Activated naive CD8-positive, alpha-beta T cell (primary cell): ENCODE data around the gene NAV2.
"Not testable (repeated sequence)": the region's sequence is repeated elsewhere in the genome, so short reads cannot be mapped to it uniquely, and the experiment has no call there.

Experiments used
- H3K27ac Mint-ChIP-seq: one replicate; pipeline ENCODE4 v1.8.0; 2021; ENCODE audit warnings: mixed read lengths
- H3K27me3 Mint-ChIP-seq: one replicate; pipeline ENCODE4 v1.8.0; 2021; ENCODE audit warnings: mixed read lengths
- H3K36me3 Mint-ChIP-seq: one replicate; pipeline ENCODE4 v1.8.0; 2021; ENCODE audit warnings: mixed read lengths
- H3K4me1 Mint-ChIP-seq: one replicate; pipeline ENCODE4 v1.8.0; 2021; ENCODE audit warnings: low read depth, mixed read lengths
- H3K4me3 Mint-ChIP-seq: one replicate; pipeline ENCODE4 v1.8.0; 2021; ENCODE audit warnings: mild to moderate bottlenecking, mixed read lengths
- H3K9me3 Mint-ChIP-seq: one replicate; pipeline ENCODE4 v1.8.0; 2021; ENCODE audit warnings: low read depth, mixed read lengths

The NAV2 gene

DNA sequence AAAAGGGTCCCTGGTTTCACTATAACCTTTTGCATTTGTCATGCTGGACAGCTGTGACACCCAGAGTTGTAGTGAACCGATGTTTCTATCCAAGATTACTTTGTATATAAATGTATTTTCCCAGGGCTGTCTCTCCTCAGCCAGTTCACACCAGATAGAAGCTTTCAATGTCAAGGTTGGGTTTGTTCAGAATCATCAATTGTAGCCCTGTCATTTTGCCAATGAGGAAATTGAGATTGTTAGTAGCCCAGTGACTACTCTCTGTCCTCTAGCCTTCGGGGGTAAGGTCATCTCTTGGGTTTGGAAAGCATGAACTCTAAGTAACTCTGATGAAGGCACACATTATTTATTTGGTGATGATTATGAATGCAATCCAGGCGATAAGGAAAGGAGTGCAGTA is 282.0 kb downstream of the NAV2 start:
- no peaks in the 10 kb centered on the region for H3K27me3 Mint-ChIP-seq
- no peaks in the 10 kb centered on the region for H3K36me3 Mint-ChIP-seq
- H3K4me3 Mint-ChIP-seq: no peak overlapping the region
- H3K27ac Mint-ChIP-seq: no peak overlapping the region
- no peaks in the 10 kb centered on the region for H3K9me3 Mint-ChIP-seq
- H3K4me1 Mint-ChIP-seq: no peaks in the 10 kb centered on the region

DNA sequence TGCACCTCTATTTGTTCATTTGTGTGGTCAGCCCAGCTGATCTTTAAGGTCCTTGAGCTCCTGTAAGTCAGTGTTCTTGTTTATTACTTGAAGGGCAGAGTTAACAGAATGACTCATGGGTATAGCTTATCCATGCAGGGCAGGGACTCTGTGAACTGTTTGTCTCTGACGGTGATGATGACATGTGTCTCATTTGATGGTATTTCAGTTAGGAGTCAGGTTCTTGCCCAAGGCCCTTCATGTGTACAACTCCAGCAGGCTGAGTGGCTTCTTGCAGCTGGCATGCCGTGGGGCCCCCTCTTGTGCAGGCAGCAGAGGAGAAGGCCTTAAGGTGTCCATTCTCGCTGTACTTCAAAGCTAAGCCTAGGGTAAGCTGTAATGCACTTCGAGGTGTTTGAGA is 282.5 kb downstream of the NAV2 start:
- Mint-ChIP-seq H3K27ac (no peak overlapping the region), H3K27me3 (no peaks in the 10 kb centered on the region), H3K36me3 (no peaks in the 10 kb centered on the region), H3K4me1 (no peaks in the 10 kb centered on the region), H3K9me3 (no peaks in the 10 kb centered on the region), H3K4me3 (no peak overlapping the region)

DNA sequence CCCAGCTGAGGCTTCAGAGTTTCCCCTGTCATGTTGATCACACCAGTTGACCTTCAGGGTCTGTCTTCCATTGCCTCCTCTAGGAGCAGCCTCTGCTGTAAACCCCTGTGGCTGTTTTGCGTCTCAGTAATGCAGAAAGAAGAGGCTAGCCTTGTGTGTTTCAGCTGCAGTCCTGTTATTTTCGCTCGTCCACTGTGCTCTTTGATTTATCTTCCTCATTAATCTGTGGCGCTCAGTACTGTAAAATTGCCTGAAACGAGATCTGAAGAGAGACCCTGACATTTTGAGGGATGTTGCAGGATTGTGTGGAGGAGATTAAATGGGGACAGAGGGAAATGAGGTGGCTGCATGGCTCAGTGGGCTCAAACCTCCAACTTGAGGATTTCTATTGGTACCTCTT is 283.9 kb downstream of the NAV2 start:
- H3K27ac Mint-ChIP-seq: no peak overlapping the region
- no peaks in the 10 kb centered on the region for H3K27me3 Mint-ChIP-seq
- H3K4me1 Mint-ChIP-seq: no peaks in the 10 kb centered on the region
- no peaks in the 10 kb centered on the region for H3K36me3 Mint-ChIP-seq
- H3K9me3 Mint-ChIP-seq: no peaks in the 10 kb centered on the region
- no peak overlapping the region for H3K4me3 Mint-ChIP-seq

DNA sequence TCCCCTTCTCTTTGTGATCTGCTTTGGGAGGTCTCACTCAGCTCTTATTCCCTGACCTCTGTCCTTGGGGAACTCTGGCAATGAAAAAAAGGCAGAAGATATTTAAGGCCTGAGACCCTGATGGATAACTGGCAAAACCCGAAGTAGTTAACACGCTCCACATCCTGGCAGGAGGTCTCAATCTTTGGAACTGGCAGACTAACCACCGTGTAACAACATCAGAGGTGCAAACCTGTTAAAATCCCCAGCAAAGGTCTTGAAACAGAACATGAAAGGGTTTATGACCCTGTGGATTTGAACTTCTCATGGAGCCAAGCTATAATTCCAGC is 287.3 kb downstream of the NAV2 start:
- Mint-ChIP-seq H3K9me3 (no peaks in the 10 kb centered on the region), H3K4me3 (no peak overlapping the region), H3K27ac (no peak overlapping the region), H3K27me3 (no peaks in the 10 kb centered on the region), H3K36me3 (no peaks in the 10 kb centered on the region), H3K4me1 (no peaks in the 10 kb centered on the region)

DNA sequence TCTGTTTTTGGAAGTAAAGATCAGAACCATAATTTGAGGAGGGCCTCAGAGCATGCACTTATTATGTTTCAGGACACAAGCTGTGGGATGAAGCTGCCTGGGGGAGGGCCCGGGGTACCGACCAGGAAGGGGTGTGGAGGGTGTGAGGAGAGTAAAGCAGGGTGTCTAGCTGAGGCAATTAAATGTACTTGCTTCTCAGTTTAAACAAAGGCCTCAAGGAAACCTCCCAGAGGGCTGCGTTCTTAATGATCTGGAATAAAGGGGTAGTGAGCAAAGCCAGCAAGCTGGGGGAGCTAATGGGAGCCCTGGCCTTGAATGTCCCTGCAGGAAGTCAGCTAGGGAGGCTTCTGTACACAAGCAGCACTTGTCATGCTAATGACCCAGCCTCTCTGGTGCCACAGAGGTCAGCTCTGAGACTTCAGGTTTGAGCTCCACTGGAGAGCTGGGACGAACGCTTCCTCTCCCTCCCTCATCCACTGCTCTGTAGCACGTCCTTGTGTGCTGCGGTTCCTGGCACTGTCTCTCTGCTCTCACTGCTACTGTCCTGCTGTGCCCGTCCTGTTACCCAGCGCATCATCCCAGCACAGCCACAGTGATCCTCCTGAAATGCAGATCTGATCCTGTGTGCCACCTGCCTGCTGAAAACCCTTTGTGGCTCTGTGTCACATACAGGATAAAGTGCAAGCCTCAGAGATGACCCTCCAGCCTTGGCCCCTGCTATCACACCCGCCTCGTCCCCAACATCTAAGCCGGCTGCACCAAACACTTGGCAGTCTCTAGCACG is 287.9 kb downstream of the NAV2 start:
- Mint-ChIP-seq H3K27me3 (no peaks in the 10 kb centered on the region), H3K36me3 (no peaks in the 10 kb centered on the region), H3K4me3 (no peak overlapping the region), H3K27ac (no peak overlapping the region), H3K4me1 (no peaks in the 10 kb centered on the region), H3K9me3 (no peaks in the 10 kb centered on the region)

DNA sequence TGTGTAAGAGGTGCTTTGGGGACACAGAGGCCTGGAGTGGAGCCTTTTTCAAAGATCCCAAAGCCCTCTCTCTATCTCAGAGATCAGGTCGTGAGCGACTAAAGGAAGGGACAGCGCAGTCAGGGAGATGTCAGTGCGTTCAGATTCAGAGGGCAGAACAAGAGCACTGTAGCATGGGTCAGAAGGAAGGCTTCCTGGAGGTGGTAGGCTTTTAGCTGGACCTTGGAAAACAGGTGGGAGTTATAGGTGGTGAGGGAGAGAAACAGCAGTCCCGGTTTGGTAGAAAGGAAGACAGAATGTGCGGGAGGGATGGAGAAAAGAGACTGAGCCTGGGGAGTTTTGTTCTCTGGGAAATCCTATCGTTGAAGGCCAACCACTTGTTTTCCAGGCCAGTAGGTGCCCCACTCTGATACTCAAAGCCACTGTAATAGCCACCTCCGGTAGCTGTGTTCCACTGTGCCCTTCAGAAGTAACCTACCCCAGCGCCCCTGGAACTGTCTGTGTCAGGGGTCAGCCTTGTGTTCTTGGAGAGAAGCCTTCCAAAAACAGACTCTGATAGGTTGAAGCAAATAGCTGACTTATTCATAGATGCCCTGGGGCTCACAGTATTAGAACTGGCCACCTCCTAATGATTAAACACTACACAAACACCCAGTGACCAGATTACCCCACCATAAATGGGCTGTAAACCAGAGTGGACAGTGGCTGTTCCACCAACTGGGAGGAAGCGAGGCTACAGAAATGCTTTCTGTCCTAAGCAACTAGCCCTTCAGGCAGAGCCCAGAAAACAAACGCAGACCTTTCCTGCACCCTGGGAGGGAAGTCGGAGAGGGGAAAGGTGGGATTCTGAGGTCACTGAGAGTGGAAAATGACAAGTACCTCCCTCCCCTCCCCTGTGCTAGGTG is 289.9 kb downstream of the NAV2 start:
- no peaks in the 10 kb centered on the region for H3K4me1 Mint-ChIP-seq
- H3K36me3 Mint-ChIP-seq: no peaks in the 10 kb centered on the region
- no peaks in the 10 kb centered on the region for H3K9me3 Mint-ChIP-seq
- no peak overlapping the region for H3K4me3 Mint-ChIP-seq
- H3K27me3 Mint-ChIP-seq: no peaks in the 10 kb centered on the region
- no peak overlapping the region for H3K27ac Mint-ChIP-seq

DNA sequence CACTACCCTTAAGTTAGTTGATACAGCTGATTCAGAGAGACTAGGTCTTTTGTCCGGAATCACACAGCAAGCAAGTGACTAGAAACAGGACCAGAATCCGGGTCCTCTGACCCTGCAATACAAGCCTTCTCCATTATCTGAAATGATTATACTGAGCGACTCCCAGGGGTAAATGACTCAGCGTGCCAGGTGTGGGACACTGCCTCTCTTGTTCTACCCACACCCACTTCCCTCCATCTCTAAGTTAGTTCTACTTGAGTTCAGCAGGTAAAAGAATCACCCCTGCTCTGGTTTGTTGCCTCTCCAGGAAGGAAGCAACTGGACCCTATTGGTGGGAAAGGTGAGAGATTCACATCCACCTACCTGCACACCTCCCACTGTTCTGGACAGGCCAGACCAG is 290.7 kb downstream of the NAV2 start:
- no peaks in the 10 kb centered on the region for H3K4me1 Mint-ChIP-seq
- H3K27ac Mint-ChIP-seq: no peak overlapping the region
- no peak overlapping the region for H3K4me3 Mint-ChIP-seq
- no peaks in the 10 kb centered on the region for H3K27me3 Mint-ChIP-seq
- no peaks in the 10 kb centered on the region for H3K9me3 Mint-ChIP-seq
- no peaks in the 10 kb centered on the region for H3K36me3 Mint-ChIP-seq

DNA sequence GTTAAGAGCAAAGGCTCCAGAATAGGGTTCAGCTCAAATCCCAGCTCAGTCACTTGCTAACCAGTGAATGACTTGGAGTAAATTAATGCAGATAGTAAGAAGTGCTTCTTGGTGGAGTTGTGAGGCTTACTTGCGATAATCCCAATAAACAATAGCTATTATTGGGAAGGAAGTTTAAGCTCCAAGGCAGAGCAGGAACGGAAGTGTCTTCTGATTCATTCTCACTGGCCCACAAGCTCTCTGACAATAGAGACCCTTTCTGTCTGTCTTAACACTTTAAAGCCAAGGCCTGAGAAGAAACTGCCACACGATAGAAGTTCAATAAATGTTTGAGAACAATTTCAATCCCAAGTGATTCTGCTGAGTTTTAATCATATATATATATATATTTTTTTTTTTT is 292.2 kb downstream of the NAV2 start:
- no peaks in the 10 kb centered on the region for H3K36me3 Mint-ChIP-seq

DNA sequence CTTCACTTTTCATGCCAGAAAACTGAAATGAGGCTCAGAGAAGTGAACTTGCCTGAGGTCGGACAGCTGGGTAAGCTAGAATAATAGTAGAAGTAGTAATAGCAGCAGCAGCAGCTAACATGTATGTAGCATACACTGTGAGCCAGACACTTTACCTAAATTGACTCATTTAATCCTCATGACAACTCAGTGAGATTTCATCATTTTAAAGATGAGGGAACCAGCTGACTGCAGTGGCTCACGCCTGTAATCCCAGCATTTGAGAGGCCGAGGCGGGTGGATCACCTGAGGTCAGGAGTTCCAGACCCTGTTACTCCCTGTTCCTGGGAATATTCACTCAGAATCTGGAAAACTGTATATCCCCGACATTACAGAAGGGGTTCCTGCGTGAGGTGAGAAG is 293.1 kb downstream of the NAV2 start:
- no peaks in the 10 kb centered on the region for H3K27me3 Mint-ChIP-seq
- no peaks in the 10 kb centered on the region for H3K36me3 Mint-ChIP-seq
- no peak overlapping the region for H3K27ac Mint-ChIP-seq
- H3K4me1 Mint-ChIP-seq: no peaks in the 10 kb centered on the region
- no peaks in the 10 kb centered on the region for H3K9me3 Mint-ChIP-seq
- no peak overlapping the region for H3K4me3 Mint-ChIP-seq

More for the DNA sequence above, 292.2 kb downstream of the NAV2 start:
- no peaks in the 10 kb centered on the region for H3K9me3 Mint-ChIP-seq
- H3K4me1 Mint-ChIP-seq: no peaks in the 10 kb centered on the region
- no peaks in the 10 kb centered on the region for H3K27me3 Mint-ChIP-seq
- H3K4me3 Mint-ChIP-seq: no peak overlapping the region
- H3K27ac Mint-ChIP-seq: no peak overlapping the region

DNA sequence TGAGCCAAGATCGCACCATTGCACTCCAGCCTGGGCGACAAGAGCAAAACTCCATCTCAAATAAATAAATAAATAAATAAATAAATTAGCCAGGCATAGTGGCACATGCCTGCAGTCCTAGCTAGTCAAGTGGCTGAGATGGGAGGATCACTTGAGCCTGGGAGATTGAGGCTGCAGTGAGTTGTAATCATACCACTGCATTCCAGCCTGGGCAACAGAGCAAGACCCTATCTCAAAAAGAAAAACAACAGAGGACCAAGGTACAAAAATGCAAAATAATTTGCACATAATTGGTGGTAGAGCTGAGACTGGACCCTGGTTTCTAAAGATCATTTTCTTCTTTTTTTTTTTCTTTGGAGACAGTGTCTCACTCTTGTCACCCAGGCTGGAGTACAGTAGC is 294.0 kb downstream of the NAV2 start:
- H3K27me3 Mint-ChIP-seq, H3K4me1 Mint-ChIP-seq, H3K9me3 Mint-ChIP-seq, H3K36me3 Mint-ChIP-seq, H3K4me3 Mint-ChIP-seq, H3K27ac Mint-ChIP-seq: not testable (repeated sequence)

DNA sequence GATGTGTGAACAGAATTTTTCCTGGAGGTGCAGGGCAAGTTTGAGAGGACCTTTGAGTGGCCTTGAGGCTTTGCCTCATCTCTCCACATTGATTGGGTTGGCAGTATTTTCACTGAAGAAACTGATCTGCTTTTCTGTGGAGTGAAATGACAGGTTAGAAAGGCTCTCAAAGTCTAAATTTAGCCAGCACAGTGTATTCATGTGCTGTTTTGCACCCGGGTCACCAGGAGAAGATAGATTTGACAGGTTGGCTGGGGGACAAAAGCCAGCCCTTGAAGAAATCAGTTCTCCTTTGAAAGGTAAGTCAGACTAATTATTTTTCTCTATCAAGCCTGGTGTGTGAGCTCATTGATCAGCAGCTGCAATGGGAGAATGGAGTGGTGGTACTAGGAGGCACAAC is 294.7 kb downstream of the NAV2 start:
- no peaks in the 10 kb centered on the region for H3K27me3 Mint-ChIP-seq
- H3K4me3 Mint-ChIP-seq: no peak overlapping the region
- no peaks in the 10 kb centered on the region for H3K9me3 Mint-ChIP-seq
- no peaks in the 10 kb centered on the region for H3K4me1 Mint-ChIP-seq
- H3K36me3 Mint-ChIP-seq: no peaks in the 10 kb centered on the region
- no peak overlapping the region for H3K27ac Mint-ChIP-seq

DNA sequence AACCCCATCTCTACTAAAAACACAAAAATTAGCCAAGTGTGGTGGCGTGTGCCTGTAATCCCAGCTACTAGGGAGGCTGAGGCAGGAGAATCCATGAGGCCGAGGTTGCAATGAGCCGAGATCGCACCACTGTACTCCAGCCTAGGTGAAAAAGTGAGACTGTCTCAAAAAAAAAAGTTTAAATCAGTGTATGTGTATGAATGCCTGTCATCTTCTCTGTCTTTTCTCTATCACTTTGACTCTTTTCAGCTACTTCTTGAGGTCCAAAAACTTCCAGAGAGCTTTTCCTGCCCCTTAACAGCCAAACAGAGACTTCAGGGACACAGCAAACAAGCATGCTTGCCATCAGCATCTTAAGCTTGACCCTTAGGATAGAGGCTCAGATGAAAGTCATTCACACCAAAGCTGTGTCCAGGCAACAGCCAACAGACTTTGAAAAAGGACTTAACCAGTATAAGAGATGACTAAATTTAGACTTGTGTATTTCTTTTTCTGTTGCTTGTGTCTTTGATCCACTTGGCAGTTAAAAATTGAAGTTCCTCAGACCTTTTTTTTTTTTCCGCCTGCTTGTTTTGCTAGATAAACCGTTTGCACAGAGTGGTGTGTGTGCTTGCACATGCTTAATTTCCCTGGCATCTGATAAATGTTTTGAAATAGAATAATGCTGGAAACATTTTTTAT is 295.7 kb downstream of the NAV2 start:
- H3K4me1 Mint-ChIP-seq: no peaks in the 10 kb centered on the region
- no peaks in the 10 kb centered on the region for H3K9me3 Mint-ChIP-seq
- no peak overlapping the region for H3K27ac Mint-ChIP-seq
- H3K36me3 Mint-ChIP-seq: no peaks in the 10 kb centered on the region
- no peak overlapping the region for H3K4me3 Mint-ChIP-seq
- H3K27me3 Mint-ChIP-seq: no peaks in the 10 kb centered on the region

DNA sequence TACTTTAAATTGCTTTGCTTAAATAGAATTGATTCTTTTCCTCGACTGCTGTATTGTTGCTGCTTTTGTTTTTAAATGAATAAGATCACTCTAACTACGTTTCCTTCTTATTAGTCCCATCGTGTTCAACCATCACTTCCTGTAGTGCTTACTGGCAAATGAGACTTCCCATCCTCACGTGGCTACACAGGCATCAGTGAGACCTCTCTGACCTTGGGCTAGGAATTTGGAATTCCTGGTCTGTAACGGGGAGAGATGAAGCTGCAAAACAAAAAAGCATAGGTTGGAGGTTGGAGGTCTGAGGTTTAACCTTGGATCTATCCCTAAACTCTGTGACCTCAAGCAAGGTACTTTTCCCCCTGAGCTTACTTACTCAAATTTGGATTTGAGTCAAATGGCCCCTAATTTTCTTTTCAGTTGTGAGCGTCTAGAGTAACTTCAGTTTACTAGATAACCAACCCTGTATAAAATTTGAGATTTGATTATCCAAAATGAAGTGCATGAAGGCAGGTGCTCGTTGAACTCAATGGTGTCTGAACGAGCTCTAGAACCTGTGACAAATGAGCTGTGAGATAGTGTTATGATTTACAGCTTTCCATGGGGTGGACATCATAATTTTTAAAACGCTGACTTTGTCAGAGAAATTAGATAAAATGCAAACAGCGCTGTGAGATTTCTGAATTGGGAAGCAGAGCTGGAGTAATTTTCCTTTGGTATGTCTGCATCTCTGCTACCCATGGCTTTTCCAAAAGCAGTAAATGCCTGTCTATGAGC is 296.4 kb downstream of the NAV2 start:
- H3K9me3 Mint-ChIP-seq: no peaks in the 10 kb centered on the region

DNA sequence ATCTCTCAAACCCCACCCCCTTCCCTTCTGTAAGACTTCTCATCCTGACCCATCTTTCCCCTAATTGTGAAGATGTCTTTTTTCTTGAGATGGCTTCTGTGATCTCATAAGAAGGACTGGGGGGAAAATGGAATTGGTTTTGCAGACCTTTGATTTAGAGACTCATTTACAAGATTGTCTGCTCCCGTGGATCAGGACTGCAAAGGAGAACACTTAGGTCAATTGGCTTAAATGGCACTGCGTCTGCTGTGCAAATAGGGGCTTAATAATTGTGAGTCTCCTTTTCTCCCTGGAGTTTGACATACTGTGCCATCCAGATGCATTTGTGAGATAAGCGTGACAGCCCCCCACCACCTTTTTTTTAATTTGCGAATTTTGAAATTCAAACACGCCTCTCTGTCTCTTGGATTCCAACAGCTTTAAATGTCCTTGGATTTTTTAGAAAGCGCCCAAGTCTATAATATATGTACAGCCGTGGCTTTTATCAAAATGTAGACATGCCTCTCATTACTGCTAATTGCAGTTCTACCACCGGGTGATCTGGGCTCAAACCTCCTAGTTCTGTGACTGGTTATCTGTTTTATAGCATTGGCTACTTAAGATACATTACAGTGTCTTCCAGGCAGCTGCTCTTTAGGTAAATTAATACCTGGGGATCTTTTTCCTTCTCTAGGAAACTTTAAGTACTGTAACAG is 297.7 kb downstream of the NAV2 start:
- H3K27ac Mint-ChIP-seq: no peak overlapping the region
- no peak overlapping the region for H3K4me3 Mint-ChIP-seq
- H3K27me3 Mint-ChIP-seq: peaks cover 6% of the 10 kb centered on the region
- H3K36me3 Mint-ChIP-seq: no peaks in the 10 kb centered on the region
- no peaks in the 10 kb centered on the region for H3K9me3 Mint-ChIP-seq
- H3K4me1 Mint-ChIP-seq: no peaks in the 10 kb centered on the region

More for the DNA sequence above, 296.4 kb downstream of the NAV2 start:
- Mint-ChIP-seq H3K27ac (no peak overlapping the region), H3K4me1 (no peaks in the 10 kb centered on the region), H3K4me3 (no peak overlapping the region), H3K36me3 (no peaks in the 10 kb centered on the region), H3K27me3 (peaks cover under 1% of the 10 kb centered on the region)
